OCI-LY1 (cell line): ENCODE data around the gene POGLUT2.

Source experiments
- EZH2 ChIP-seq: fragments of 200-600 bp; sonication (generic), shearing (Covaris generic); IDR thresholded peaks from 2 replicates; pipeline ENCODE4 v1.8.0; 2017; ENCODE audit warnings: borderline replicate concordance, mixed run types, mild to moderate bottlenecking, antibody characterized with exemption, low read length, moderate library complexity, mixed read lengths
- TF ChIP-seq, protein P1 (sequence below): fragments of 200-600 bp; sonication (generic), shearing (Covaris generic); IDR thresholded peaks from 2 replicates; pipeline ENCODE4 v1.5.1; 2017; ENCODE audit warnings: mild to moderate bottlenecking, antibody characterized with exemption, low read length, moderate library complexity, mixed read lengths

DNA sequence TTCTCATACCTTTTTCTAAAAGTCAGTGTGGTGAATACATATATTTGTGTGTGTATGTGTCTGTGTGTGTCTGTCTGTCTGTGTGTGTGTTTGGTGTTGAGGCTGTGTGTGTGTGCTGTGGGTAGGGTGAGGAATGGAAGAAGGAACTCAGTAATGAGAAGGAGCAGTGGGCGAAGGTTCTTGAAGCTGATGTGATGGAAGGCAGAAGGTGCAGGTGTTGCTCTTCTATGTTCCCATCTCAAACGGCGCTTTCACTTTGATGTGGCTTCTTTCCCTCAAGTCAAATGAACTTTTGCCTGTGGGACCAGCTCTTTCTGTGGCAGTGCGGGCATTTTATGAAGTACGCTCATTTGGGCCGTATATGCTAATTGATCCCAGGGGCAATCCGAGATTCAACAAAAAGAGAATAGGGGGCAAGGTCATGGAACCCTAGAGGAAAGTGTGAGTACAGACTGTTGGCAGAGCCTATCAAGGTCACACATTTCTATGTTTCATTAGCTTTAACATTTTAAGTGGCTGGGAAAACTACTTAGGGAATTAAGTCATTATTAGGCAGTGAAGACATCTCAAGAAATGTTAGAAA, 15.3 kb upstream of the POGLUT2 start:
- no peak for TF ChIP-seq EZH2
- TF ChIP-seq, protein P1, sequence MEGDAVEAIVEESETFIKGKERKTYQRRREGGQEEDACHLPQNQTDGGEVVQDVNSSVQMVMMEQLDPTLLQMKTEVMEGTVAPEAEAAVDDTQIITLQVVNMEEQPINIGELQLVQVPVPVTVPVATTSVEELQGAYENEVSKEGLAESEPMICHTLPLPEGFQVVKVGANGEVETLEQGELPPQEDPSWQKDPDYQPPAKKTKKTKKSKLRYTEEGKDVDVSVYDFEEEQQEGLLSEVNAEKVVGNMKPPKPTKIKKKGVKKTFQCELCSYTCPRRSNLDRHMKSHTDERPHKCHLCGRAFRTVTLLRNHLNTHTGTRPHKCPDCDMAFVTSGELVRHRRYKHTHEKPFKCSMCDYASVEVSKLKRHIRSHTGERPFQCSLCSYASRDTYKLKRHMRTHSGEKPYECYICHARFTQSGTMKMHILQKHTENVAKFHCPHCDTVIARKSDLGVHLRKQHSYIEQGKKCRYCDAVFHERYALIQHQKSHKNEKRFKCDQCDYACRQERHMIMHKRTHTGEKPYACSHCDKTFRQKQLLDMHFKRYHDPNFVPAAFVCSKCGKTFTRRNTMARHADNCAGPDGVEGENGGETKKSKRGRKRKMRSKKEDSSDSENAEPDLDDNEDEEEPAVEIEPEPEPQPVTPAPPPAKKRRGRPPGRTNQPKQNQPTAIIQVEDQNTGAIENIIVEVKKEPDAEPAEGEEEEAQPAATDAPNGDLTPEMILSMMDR: no peak
